ENCODE data around the gene PLD3. TPM values are rescaled to one million over a fixed set of nuclear protein-coding genes. Genes with fewer than 3 reads are reported as not detected.
A peak's percentile ranks its signal among the peaks of the same experiment; 100 is the strongest.
"Not testable (repeated sequence)": the region's sequence is repeated elsewhere in the genome, so short reads cannot be mapped to it uniquely, and the experiment has no call there.

PLD3 gene
- total RNA-seq, 1 experiment from 2014 or later: 146 TPM

DNA sequence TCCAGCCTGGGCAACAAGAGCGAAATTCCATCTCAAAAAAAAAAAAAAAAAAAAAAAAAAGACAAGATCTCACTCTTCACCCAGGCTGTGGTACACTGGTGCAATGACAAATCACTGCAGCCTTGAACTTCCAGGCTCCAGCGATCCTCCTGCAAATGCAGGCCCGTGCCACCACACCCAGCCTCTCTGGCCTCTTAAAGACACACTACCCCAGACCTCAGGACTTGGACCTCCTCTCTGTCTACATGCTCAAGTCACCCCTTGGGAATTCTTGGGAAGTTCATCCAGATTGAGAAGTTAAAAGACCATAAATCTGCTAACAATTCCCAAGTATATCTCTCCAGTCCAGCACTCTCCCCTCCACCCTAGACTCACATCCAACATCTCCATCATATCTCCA, 52.1 kb downstream of the PLD3 start:
- DNase-seq: no peak
- TF ChIP-seq, protein P1, sequence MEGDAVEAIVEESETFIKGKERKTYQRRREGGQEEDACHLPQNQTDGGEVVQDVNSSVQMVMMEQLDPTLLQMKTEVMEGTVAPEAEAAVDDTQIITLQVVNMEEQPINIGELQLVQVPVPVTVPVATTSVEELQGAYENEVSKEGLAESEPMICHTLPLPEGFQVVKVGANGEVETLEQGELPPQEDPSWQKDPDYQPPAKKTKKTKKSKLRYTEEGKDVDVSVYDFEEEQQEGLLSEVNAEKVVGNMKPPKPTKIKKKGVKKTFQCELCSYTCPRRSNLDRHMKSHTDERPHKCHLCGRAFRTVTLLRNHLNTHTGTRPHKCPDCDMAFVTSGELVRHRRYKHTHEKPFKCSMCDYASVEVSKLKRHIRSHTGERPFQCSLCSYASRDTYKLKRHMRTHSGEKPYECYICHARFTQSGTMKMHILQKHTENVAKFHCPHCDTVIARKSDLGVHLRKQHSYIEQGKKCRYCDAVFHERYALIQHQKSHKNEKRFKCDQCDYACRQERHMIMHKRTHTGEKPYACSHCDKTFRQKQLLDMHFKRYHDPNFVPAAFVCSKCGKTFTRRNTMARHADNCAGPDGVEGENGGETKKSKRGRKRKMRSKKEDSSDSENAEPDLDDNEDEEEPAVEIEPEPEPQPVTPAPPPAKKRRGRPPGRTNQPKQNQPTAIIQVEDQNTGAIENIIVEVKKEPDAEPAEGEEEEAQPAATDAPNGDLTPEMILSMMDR (conservative IDR thresholded peaks at IDR 0.05): no peak
- no peak for TF ChIP-seq EZH2 (IDR thresholded peaks at IDR 0.05; ENCODE audit: low read depth)
- Histone ChIP-seq H2AFZ (no peak overlapping the region), H3K79me2 (ENCODE audit: low read depth) (no peaks in the 10 kb centered on the region), H3K27ac (no peak overlapping the region), H3K4me3 (no peak overlapping the region), H3K36me3 (ENCODE audit: low read depth) (no peaks in the 10 kb centered on the region), H3K27me3 (ENCODE audit: insufficient read depth, low read depth) (no peaks in the 10 kb centered on the region), H4K20me1 (ENCODE audit: insufficient read depth) (no peaks in the 10 kb centered on the region), H3K9me2 (ENCODE audit: insufficient read depth) (no peaks in the 10 kb centered on the region), H3F3A (ENCODE audit: insufficient read depth, low read depth) (peaks cover 8% of the 10 kb centered on the region; the same call in 1 of the 2 replicates), H3K4me2 (no peak overlapping the region), H3K4me1 (replicated peaks; ENCODE audit: insufficient read depth) (peaks cover 4% of the 10 kb centered on the region), H3K9me3 (ENCODE audit: insufficient read depth, low read depth) (no peaks in the 10 kb centered on the region)
- BruUV-seq (replicated peaks): no TSS peak
- ChIA-PET POLR2A (ENCODE audit: unreplicated experiment) (no interaction called here), CTCF (no interaction called here)
- intact Hi-C loops (cut with micrococcal nuclease; ENCODE audit: unreplicated experiment): loop anchor here (5.0 kb wide), 1 partner anchor 42 kb away; the partner anchor contains the start of gene SERTAD3

DNA sequence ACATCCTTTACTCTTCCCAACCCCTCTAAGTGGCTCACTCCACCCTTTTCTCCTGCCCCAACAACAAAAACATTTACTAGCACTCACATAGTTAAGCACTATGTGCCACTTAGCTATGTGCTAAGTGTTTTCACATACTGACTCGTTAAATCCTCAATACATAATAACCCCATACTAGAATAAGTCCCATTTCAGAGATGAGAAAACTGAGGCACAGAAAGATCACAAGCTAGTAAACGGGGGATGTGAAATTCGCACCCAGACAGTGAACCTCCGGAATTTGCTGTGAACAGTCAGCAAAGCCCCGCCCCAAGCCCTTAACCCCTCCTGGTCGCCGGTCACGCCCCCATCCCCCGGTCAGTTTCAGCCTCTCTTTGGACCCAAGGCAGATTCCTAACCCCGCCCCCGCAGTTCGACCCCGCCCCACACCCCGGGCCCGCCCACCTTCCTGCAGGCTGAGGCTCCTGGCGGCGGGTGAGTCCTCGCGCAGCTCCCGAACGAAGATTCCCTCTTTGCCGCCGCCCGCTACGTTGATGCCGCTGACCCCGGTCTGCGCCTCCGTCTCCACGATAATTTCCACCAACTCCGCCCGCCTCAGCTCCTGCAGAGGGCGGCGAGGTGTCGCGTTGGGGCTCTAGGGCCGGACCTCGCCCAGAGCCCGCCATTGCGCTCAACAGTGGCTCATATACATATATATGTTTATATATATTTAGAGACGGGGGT, 54.9 kb downstream of the PLD3 start:
- Histone ChIP-seq H3K36me3 (ENCODE audit: low read depth) (no peaks in the 10 kb centered on the region), H3K79me2 (ENCODE audit: low read depth) (no peaks in the 10 kb centered on the region), H3K27ac (0 out of 2 replicates have a peak overlapping the region, but pooled peaks have one; percentile 23), H3F3A (ENCODE audit: insufficient read depth, low read depth) (peaks cover 8% of the 10 kb centered on the region; the same call in 1 of the 2 replicates), H3K4me1 (replicated peaks; ENCODE audit: insufficient read depth) (peaks cover 4% of the 10 kb centered on the region), H3K4me3 (peak overlapping the region; percentile 90), H2AFZ (peak overlapping the region; percentile 99), H4K20me1 (ENCODE audit: insufficient read depth) (no peaks in the 10 kb centered on the region), H3K9me2 (ENCODE audit: insufficient read depth) (no peaks in the 10 kb centered on the region), H3K9me3 (ENCODE audit: insufficient read depth, low read depth) (no peaks in the 10 kb centered on the region), H3K27me3 (ENCODE audit: insufficient read depth, low read depth) (no peaks in the 10 kb centered on the region), H3K4me2 (peak overlapping the region; percentile 91)
- no peak for TF ChIP-seq EZH2 (IDR thresholded peaks at IDR 0.05; ENCODE audit: low read depth)
- TF ChIP-seq, protein P1 (conservative IDR thresholded peaks at IDR 0.05): no peak
- peak; percentile 69 to 96 for DNase-seq
- intact Hi-C loops (cut with micrococcal nuclease; ENCODE audit: unreplicated experiment): loop anchor here (5.0 kb wide), 1 partner anchor 39 kb away; the partner anchor contains the start of gene SERTAD3
- CTCF ChIA-PET: interaction anchor here (0.5 to 0.9 kb wide), 4 partner anchors 27 to 202 kb away, joined by 3 to 6 read pairs (median 4); no protein-coding TSS in a partner anchor
- TSS peak; percentile 69 for BruUV-seq (replicated peaks)
- POLR2A ChIA-PET (ENCODE audit: unreplicated experiment): interaction anchor here (0.5 to 1.0 kb wide), 5 partner anchors 32 to 1372 kb away, joined by 3 to 6 read pairs (median 4); no protein-coding TSS in a partner anchor

DNA sequence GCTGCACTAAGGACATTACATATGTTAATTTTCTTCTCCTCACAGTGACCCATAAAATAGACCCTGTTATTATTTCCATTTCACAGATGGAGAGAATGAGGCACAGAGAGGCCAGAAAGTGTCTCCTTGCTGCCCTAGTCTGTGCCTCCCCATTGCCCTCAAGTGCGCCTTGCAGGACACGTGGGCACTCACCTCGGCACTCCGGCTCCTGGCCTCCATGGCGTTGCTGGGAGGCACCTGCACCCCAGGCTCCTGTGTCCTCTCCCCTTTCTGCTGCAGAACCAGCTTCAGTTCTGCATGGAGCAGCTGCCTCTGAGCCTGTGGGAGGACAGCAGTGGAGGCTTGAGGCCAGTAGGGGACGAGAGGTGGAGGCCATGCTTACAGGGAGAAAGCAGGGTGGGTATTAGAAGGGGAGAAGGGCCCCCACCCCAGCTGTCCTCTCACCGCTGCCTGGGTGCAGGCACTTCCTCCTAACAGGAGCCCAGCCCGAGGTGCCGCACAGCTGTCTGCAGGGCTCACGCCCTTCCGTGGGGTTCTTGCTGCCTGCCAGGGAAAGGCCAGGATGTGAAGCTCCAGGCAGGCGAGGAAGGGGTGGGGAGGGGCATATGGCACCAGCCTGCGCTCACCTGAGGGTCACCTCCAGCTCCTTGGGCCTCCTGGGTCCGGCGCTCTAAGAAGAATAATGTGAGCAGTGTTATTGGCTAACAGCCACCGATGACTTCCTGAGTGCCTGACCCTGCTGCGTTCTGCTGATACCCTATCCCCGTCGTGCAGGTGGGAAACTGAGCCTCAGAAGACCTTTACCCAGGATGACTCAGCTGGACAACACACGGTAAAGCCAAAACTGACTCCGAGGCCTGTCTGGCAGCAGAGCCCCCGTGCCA, 59.5 kb downstream of the PLD3 start:
- peaks cover 4% of the 10 kb centered on the region for H3K4me1 ChIP-seq (replicated peaks; ENCODE audit: insufficient read depth)
- intact Hi-C loops (cut with micrococcal nuclease; ENCODE audit: unreplicated experiment): no loop called here
- H3K9me3 ChIP-seq (ENCODE audit: insufficient read depth, low read depth): no peaks in the 10 kb centered on the region
- no TSS peak for BruUV-seq (replicated peaks)
- CTCF ChIA-PET: interaction anchor here (0.7 kb wide), 1 partner anchor 12 kb away, joined by 3 read pairs; no protein-coding TSS in a partner anchor
- H3K27me3 ChIP-seq (ENCODE audit: insufficient read depth, low read depth): no peaks in the 10 kb centered on the region
- DNase-seq: no peak
- H3K27ac ChIP-seq: no peak overlapping the region
- TF ChIP-seq, protein P1 (conservative IDR thresholded peaks at IDR 0.05): no peak
- TF ChIP-seq EZH2 (IDR thresholded peaks at IDR 0.05; ENCODE audit: low read depth): no peak
- no peak overlapping the region for H3K4me3 ChIP-seq
- H3K9me2 ChIP-seq (ENCODE audit: insufficient read depth): no peaks in the 10 kb centered on the region
- H3K4me2 ChIP-seq: no peak overlapping the region
- H2AFZ ChIP-seq: no peak overlapping the region
- no peaks in the 10 kb centered on the region for H4K20me1 ChIP-seq (ENCODE audit: insufficient read depth)
- H3K79me2 ChIP-seq (ENCODE audit: low read depth): no peaks in the 10 kb centered on the region
- H3F3A ChIP-seq (ENCODE audit: insufficient read depth, low read depth): peaks cover 4% of the 10 kb centered on the region; the same call in 1 of the 2 replicates
- H3K36me3 ChIP-seq (ENCODE audit: low read depth): no peaks in the 10 kb centered on the region
- POLR2A ChIA-PET (ENCODE audit: unreplicated experiment): no interaction called here

DNA sequence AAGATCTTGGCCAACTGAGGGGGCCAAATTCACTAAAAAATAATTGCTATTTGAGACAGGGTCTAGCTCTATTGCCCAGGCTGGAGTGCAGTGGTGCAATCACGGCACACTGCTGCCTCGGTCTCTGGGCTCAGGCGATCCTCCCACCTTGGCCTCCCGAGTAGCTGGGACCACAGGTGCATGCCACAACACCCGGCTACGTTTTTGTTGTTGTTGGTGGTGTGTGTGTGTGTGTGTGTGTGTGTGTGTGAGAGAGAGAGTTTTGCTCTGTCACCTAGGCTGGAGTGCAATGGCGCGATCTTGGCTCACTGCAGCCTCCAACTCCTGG, 60.1 kb downstream of the PLD3 start:
- H4K20me1 ChIP-seq (ENCODE audit: insufficient read depth); H3K27me3 ChIP-seq (ENCODE audit: insufficient read depth, low read depth); POLR2A ChIA-PET (ENCODE audit: unreplicated experiment); H3K9me2 ChIP-seq (ENCODE audit: insufficient read depth); H3K4me2 ChIP-seq; DNase-seq; H3F3A ChIP-seq (ENCODE audit: insufficient read depth, low read depth); H3K27ac ChIP-seq; H3K79me2 ChIP-seq (ENCODE audit: low read depth); H3K36me3 ChIP-seq (ENCODE audit: low read depth); H3K9me3 ChIP-seq (ENCODE audit: insufficient read depth, low read depth); intact Hi-C loops (cut with micrococcal nuclease; ENCODE audit: unreplicated experiment); BruUV-seq (replicated peaks); H3K4me3 ChIP-seq; H3K4me1 ChIP-seq (replicated peaks; ENCODE audit: insufficient read depth); H2AFZ ChIP-seq: not testable (repeated sequence)
- CTCF ChIA-PET: interaction anchor here (0.7 kb wide), 1 partner anchor 12 kb away, joined by 3 read pairs; no protein-coding TSS in a partner anchor

Data from PC-9 (cell line).